Head of caudate nucleus (tissue), 42 donors: ENCODE measurements around the gene SIGLEC7.

Experiments
- DNase-seq, 42 donors: peaks; one replicate each; pipeline versions ENCODE4 v3.0.0 to v3.0.0-alpha.2; 2020 to 2021; ENCODE audit warnings: mixed read lengths in 7 of 42
- intact Hi-C: fragments of 100-400 bp; cut with DNase I; formaldehyde crosslinking; loops from one replicate; pipeline ENCODE4 v1.15.0; 2022

Gene SIGLEC7

DNA sequence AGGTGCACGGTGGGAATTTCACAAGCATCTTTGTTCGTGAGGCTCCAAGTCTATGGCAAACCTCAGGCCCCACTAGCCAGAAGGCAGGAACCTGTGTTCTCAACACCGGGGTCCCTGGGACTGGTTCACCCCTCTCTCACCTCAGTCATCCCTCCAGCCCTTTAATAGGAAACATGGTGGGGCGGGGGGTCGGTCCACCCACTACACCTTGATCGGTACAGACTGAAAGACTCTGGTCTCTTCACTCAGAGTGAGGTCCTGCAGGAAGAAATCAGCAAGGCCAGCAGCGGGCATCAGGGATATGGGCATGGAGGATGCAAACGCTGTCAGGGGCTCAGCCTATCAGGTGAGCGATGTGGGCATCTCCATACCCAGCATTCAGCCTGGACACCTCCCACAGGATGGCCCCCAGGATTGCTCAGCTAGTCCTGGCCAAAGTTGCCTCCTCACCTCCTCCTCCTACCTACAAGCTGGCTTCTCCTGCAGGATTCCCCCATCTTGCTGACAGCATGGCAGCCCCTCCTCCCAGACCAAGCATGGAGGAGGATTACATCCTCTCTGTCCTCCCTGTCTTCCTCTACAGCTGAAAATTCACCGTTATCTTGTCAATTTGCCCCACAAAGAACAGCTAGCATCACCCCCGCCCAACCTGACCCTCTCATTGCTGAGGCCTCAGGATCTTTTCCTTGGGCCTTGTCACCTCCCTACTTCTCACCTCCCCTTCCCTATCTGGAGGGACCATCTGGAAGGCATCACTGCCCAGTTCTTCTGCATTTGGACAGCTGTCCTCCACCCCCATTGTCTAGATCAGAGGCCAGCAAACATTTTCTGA is 45.5 kb downstream of the SIGLEC7 start:
- no peak for DNase-seq
- intact Hi-C loops: no loop called here

DNA sequence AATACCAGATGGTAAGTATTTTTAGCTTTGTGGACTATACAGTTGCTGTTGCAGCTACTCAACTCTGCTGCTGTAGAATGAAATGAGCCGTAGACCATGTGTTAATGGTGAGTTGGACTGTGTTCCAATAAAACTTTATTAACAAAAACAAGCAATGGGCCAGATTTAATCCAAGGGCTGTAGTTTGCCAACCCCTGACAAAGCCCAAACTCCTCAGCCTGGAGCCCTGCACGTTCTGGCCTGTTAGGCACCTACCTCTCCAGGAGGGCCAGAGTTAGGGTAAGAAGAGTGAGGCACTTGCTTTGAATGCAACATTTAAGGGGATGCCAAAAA is 46.1 kb downstream of the SIGLEC7 start:
- intact Hi-C loops: no loop called here
- DNase-seq: no peak

DNA sequence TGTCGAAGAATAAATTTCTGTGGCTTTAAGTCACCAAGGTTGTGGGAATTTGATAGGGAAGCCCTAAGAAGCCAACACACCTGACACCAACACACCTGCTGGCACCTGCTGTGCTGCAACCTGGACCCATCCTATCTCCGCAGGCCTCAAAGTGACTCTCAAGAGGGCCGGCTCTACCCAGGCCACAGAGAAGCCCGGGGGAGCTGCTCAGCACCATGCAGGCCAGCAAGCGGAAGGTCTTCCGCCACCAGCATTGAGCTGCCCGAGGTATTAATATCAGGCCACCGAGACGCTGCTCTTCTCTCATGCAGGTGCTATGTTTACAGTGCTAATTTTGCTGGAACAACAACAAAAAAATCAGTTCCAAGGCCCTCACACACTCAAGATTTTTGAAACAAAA is 50.6 kb downstream of the SIGLEC7 start:
- DNase-seq: peak in 2 of 42 donors; percentile 0 to 15
- intact Hi-C loops: no loop called here

DNA sequence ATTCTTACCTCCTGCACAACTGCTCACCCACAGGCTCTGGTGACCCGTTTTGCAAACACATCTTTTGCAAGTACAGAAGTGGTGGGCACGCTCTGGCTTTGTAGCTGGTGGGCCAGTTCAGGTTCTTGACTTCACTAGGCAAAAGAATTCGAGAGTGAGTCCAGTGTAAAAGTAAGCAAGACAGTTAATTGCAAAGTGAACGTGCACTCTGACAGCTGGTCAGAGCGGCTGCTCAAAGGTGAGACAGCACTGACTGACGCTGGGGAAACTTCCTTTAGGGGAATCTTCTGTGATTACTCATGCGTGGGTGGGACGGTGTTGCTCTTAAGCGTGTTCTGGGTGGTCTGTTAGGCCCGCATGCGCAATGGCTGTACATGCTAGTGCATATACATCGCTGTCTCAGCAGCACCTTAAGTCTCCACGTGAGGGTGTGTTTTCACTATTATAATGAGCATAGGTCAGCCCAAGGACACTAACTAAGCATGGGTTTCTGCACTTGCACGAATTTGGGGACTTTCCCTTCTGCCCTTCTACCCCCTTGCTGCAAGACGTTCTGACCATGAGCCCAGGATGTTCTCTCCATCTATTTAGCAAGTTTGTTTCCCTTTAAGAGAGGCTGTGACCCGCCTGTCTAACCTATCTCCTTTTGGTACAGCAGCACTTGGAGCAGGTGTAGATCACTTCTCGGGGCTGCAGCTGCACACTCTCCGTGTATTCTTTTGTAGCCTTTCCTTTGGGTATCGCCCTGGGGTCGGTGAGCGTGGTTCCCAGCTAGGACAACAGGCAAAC is 52.6 kb downstream of the SIGLEC7 start:
- no peak for DNase-seq
- intact Hi-C loops: no loop called here

DNA sequence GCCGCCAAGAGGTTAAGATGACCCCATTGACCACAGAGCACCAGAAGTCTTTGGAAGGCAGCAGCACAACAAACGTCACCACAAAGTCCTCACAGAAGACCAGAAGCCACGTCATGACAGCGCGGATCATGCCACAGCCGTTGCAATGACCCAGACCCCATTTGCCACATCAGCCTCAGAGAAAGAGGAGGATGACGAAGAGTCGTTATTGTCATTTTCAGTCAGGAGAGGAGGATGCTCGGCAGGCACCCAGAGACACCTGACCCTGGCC is 53.1 kb downstream of the SIGLEC7 start:
- no peak for DNase-seq
- intact Hi-C loops: no loop called here

DNA sequence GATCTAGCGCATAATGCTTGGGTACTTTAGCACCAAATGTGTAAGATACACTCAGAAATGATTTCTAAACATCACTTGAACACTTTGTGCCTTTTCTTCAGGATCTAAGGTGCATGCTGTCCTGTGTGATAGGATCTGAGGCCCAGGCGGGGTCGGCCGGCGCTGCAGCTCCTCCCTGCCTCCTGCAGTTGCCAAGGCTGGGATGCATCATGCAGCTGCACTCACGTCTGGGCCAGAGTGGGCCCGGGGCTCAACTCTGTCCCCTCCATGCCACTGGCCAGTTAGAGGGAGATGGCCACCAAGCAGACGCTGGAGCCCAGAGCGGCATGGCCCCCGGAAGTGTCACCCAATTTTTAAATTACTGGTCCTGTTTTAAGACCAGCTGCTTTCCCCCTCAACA is 53.5 kb downstream of the SIGLEC7 start:
- intact Hi-C loops: no loop called here
- DNase-seq: no peak

DNA sequence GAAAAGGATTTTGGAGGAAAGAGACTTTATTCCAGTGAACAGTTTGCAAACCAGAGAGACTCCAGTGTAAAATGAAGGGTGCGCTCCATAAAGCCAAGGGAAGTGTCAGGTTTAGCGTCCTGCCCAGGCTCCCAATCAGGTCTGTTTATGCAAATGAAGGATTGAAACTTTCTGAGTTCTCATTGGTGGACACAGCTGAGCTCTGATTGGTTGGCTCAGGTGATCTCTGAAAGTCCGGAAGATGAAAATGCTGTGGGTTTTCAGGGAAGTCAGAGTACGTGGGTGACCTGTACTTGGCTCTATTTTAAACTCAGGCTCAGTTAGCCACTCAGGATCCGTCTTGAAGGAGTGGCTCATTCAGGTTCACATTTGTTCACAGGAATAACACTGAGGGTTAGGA is 54.1 kb downstream of the SIGLEC7 start:
- no peak for DNase-seq

DNA sequence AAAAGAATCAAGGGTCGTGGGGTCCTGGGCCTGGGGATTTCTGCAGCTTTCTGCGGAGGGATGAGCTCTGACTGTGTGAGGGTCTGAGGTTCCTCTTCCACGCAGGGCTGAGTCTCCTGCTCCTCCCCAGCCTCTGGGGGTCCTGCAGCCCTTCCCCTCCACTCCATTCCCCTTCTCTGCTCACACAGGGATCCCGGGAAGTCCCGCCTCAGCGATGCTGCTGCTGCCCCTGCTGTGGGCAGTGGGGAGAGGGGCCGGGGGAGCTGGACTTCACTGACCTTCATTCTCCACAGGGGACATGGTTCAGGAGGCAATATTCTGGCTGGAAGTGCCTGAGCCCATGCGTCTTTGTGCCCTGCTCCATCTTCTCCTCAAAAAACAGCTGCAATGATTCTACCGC is 56.5 kb downstream of the SIGLEC7 start:
- DNase-seq: no peak
- intact Hi-C loops: no loop called here

More for the DNA sequence above, 54.1 kb downstream of the SIGLEC7 start:
- intact Hi-C loops: no loop called here

DNA sequence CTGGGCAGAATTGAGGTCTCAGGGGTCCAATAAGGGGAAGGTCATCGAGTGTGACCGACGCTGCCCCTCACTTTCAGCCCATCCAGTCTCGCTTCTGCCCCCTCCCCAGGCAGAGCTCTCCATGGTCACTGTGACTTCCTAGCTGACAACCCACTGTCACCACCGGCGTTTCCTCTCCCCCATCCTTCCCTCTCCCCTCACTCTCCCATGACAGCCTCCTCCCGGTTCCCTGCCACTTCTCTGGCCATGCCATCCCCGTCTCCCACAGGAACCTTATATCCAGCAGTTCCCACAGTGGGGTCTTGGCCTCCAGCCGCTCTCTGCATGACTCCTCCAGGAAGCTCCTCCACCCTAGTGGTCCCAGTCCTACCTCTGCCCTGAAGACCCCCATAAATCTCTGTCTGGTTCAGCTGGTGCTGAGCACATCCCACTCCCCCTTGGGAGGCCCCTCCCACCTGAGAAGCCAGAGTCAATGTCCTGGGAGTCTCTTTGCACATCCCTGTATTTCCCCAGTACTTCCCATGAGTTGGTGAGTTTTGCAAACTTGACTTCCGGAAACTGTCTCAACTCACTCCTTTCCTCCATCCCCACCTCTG is 58.1 kb downstream of the SIGLEC7 start:
- no peak for DNase-seq
- intact Hi-C loops: no loop called here

DNA sequence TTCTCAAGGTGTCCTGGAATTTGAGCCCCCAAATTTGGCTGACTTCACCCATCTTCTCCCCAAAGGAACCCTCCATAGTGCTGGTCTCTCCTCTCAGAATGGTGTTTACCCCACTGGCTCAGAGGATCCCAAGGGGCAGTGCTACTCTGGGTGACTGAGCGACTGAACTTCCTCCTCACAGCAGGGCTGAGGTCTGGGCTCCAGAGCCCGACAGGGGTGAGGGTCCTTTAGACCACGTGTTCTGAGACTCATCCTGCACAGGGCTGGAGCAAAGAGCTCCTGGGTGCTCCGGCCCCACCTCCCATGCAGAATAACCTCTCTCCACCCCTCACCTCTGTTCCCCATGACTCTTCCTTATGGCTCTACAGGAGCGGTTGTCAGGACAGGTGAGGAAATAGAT is 59.6 kb downstream of the SIGLEC7 start:
- intact Hi-C loops: no loop called here
- DNase-seq: no peak
